D721Med (cell line): Measurements from ENCODE around the gene MAPKAP1.
"Not testable (repeated sequence)": the region's sequence is repeated elsewhere in the genome, so short reads cannot be mapped to it uniquely, and the experiment has no call there.

ENCODE experiments used
- DNase-seq: peaks from one replicate; pipeline ENCODE4 v3.0.0; 2011; ENCODE audit warnings: low spot score; ENCODE audit not compliant: insufficient read length
- FAIRE-seq: peaks from 2 replicates; lab custom pipeline; 2011; peaks lifted over from hg19 to GRCh38; lab: Jason Lieb, UNC
- CTCF ChIP-seq: IDR thresholded peaks from 2 replicates; pipeline ENCODE4 v1.5.1; 2012; ENCODE audit warnings: mild to moderate bottlenecking, control low read depth; ENCODE audit not compliant: insufficient read depth; ENCODE audit errors: missing control alignments

Gene MAPKAP1

GRCh38 chr9:125701351-125701750 lies 5.7 kb downstream of the MAPKAP1 start:
- DNase-seq (no peak), FAIRE-seq (no peak)
- no peak for TF ChIP-seq CTCF

- FAIRE-seq (no peak), DNase-seq (no peak)
- TF ChIP-seq CTCF, result no peak
Observed at GRCh38 chr9:125700791-125701190, 6.2 kb downstream of the MAPKAP1 start.

GRCh38 chr9:125699870-125700269 lies 7.1 kb downstream of the MAPKAP1 start:
- DNase-seq, result no peak
- FAIRE-seq, result no peak
- TF ChIP-seq CTCF, result no peak

- FAIRE-seq (no peak), DNase-seq (no peak)
- no peak for TF ChIP-seq CTCF
Observed at GRCh38 chr9:125696106-125696647, 10.8 kb downstream of the MAPKAP1 start.

- not testable (repeated sequence) for FAIRE-seq, DNase-seq
Observed at GRCh38 chr9:125695548-125695947, 11.5 kb downstream of the MAPKAP1 start.

GRCh38 chr9:125694478-125694877 lies 12.5 kb downstream of the MAPKAP1 start:
- no peak for TF ChIP-seq CTCF
- DNase-seq, result no peak
- FAIRE-seq, result no peak

- not testable (repeated sequence) for FAIRE-seq, DNase-seq
Observed at GRCh38 chr9:125693492-125693891, 13.5 kb downstream of the MAPKAP1 start.

GRCh38 chr9:125691869-125692268 lies 15.1 kb downstream of the MAPKAP1 start:
- no peak for TF ChIP-seq CTCF
- DNase-seq, result no peak
- no peak for FAIRE-seq
